GM21786 (cell line): ENCODE results near the gene C14orf132.

Source experiments
- ATAC-seq: cut with Tn5 transposase; IDR thresholded peaks from one replicate; pipeline ENCODE4 v1.9.1; 2021; ENCODE audit not compliant: unreplicated experiment

C14orf132 gene

GRCh38 chr14:96081767-96082400 lies 42.7 kb downstream of the C14orf132 start:
- ATAC-seq, result no peak

- ATAC-seq, result no peak
Observed at GRCh38 chr14:96082420-96083300, 43.5 kb downstream of the C14orf132 start.

- no peak for ATAC-seq
Observed at GRCh38 chr14:96083667-96084320, 44.6 kb downstream of the C14orf132 start.

- ATAC-seq, result no peak
Observed at GRCh38 chr14:96084796-96085195, 45.6 kb downstream of the C14orf132 start.

GRCh38 chr14:96085369-96085768 lies 46.2 kb downstream of the C14orf132 start:
- ATAC-seq, result no peak

- no peak for ATAC-seq
Observed at GRCh38 chr14:96086032-96086431, 46.9 kb downstream of the C14orf132 start.

GRCh38 chr14:96086574-96087077 lies 47.5 kb downstream of the C14orf132 start:
- ATAC-seq, result no peak

GRCh38 chr14:96088074-96088473 lies 48.9 kb downstream of the C14orf132 start:
- no peak for ATAC-seq

- no peak for ATAC-seq
Observed at GRCh38 chr14:96088481-96088880, 49.3 kb downstream of the C14orf132 start.

- ATAC-seq, result no peak
Observed at GRCh38 chr14:96088911-96089310, 49.7 kb downstream of the C14orf132 start.

GRCh38 chr14:96089401-96089800 lies 50.2 kb downstream of the C14orf132 start:
- ATAC-seq, result no peak

GRCh38 chr14:96090441-96091148 lies 51.4 kb downstream of the C14orf132 start:
- ATAC-seq, result no peak

- ATAC-seq, result no peak
Observed at GRCh38 chr14:96091149-96091693, 52.1 kb downstream of the C14orf132 start.

GRCh38 chr14:96091941-96092411 lies 52.8 kb downstream of the C14orf132 start:
- ATAC-seq, result no peak

GRCh38 chr14:96092936-96093335 lies 53.8 kb downstream of the C14orf132 start:
- no peak for ATAC-seq

GRCh38 chr14:96094211-96094610 lies 55.0 kb downstream of the C14orf132 start:
- ATAC-seq, result no peak

GRCh38 chr14:96094656-96095055 lies 55.5 kb downstream of the C14orf132 start:
- ATAC-seq, result no peak

GRCh38 chr14:96095058-96095457 lies 55.9 kb downstream of the C14orf132 start:
- no peak for ATAC-seq

GRCh38 chr14:96095581-96096476 lies 56.7 kb downstream of the C14orf132 start:
- no peak for ATAC-seq
